ENCODE data around the gene RUNX3.

RUNX3 gene

DNA sequence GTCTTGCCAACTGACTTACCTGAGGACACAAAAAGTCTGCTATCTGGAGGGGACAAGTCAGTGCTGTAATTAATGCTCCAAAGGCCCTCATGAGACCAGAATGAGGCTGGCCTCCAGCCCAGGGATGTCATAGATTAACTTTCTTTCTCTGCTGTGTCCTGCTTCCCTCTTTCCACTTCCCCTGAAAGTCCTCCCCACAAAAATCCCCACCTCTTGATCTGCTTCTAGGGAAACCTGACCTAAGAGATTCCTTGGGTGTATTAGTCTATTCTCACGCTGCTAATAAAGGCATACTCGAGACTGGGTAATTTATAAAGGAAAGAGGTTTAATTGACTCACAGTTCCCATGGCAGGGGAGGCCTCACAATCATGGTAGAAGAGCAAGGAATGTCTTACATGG, 39.2 kb downstream of the RUNX3 start:
- Histone ChIP-seq H3K9me2 (replicated peaks; ENCODE audit: low read depth, low read length) (no peaks in the 10 kb centered on the region), H3K36me3 (ENCODE audit: insufficient read depth, low read length) (no peaks in the 10 kb centered on the region), H3K4me2 (ENCODE audit: low read depth, low read length, poor library complexity, severe bottlenecking) (no peak overlapping the region), H3K9me3 (ENCODE audit: insufficient read depth, low read depth, low read length) (peaks cover 9% of the 10 kb centered on the region; the same call in 1 of the 2 replicates), H3K9ac (ENCODE audit: low read depth, low read length, poor library complexity, severe bottlenecking) (no peak overlapping the region), H3K4me1 (ENCODE audit: insufficient read depth, low read length, poor library complexity, severe bottlenecking) (no peaks in the 10 kb centered on the region), H3K27me3 (ENCODE audit: insufficient read depth, low read length, poor library complexity, severe bottlenecking) (no peaks in the 10 kb centered on the region), H2AFZ (ENCODE audit: low read length) (no peak overlapping the region), H3K79me2 (ENCODE audit: insufficient read depth, low read length) (no peaks in the 10 kb centered on the region), H4K20me1 (ENCODE audit: insufficient read depth, low read length, poor library complexity, severe bottlenecking) (no peaks in the 10 kb centered on the region), H3K4me3 (ENCODE audit: low read length, poor library complexity, severe bottlenecking) (no peak overlapping the region), H3F3A (ENCODE audit: low read depth) (no peaks in the 10 kb centered on the region)
- TF ChIP-seq EZH2phosphoT487 (IDR thresholded peaks at IDR 0.05; ENCODE audit: borderline replicate concordance) (no peak), CTCF (conservative IDR thresholded peaks at IDR 0.05; ENCODE audit: low read length) (no peak)

DNA sequence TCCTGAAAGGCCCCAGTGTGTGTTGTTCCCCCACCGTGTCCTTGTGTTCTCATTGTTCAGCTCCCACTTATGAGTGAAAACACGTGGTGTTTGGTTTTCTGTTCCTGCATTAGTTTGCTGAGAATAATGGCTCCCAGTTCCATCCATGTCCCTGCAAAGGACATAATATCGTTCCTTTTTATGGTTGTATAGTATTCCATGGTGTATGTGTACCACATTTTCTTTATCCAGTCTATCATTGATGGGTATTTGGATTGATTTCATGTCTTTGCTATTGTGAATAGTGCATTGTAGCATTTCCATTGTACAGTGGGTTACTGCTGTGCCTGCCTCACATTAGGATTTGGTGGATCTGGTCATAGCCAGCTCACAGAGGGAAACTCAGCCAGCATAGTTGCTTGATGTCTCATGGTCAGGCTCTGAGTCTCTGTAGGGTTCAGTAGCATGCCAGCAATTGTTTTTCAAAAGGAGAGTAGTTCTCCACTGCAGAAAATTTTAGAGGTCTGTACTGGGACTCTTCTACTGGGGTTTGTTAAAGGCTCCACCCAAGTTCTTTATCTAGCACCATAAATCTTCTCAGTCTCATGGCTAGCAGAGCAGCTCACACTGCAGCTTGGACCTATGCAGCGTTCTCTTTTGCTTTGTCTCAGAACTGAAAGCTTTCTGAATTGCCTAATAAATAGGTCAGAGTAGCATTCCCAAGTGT, 41.0 kb downstream of the RUNX3 start:
- no peaks in the 10 kb centered on the region for H3K9me2 ChIP-seq (replicated peaks; ENCODE audit: low read depth, low read length)
- no peaks in the 10 kb centered on the region for H3K79me2 ChIP-seq (ENCODE audit: insufficient read depth, low read length)
- peaks cover 10% of the 10 kb centered on the region for H3K9me3 ChIP-seq (ENCODE audit: insufficient read depth, low read depth, low read length)
- H3K27me3 ChIP-seq (ENCODE audit: insufficient read depth, low read length, poor library complexity, severe bottlenecking) = no peaks in the 10 kb centered on the region
- H3K4me3 ChIP-seq (ENCODE audit: low read length, poor library complexity, severe bottlenecking) = no peak overlapping the region
- no peaks in the 10 kb centered on the region for H4K20me1 ChIP-seq (ENCODE audit: insufficient read depth, low read length, poor library complexity, severe bottlenecking)
- H3K4me2 ChIP-seq (ENCODE audit: low read depth, low read length, poor library complexity, severe bottlenecking) = no peak overlapping the region
- no peaks in the 10 kb centered on the region for H3F3A ChIP-seq (ENCODE audit: low read depth)
- H2AFZ ChIP-seq (ENCODE audit: low read length) = no peak overlapping the region
- H3K36me3 ChIP-seq (ENCODE audit: insufficient read depth, low read length) = no peaks in the 10 kb centered on the region
- TF ChIP-seq CTCF (conservative IDR thresholded peaks at IDR 0.05; ENCODE audit: low read length) (no peak), EZH2phosphoT487 (IDR thresholded peaks at IDR 0.05; ENCODE audit: borderline replicate concordance) (no peak)
- no peak overlapping the region for H3K9ac ChIP-seq (ENCODE audit: low read depth, low read length, poor library complexity, severe bottlenecking)
- H3K4me1 ChIP-seq (ENCODE audit: insufficient read depth, low read length, poor library complexity, severe bottlenecking) = no peaks in the 10 kb centered on the region

DNA sequence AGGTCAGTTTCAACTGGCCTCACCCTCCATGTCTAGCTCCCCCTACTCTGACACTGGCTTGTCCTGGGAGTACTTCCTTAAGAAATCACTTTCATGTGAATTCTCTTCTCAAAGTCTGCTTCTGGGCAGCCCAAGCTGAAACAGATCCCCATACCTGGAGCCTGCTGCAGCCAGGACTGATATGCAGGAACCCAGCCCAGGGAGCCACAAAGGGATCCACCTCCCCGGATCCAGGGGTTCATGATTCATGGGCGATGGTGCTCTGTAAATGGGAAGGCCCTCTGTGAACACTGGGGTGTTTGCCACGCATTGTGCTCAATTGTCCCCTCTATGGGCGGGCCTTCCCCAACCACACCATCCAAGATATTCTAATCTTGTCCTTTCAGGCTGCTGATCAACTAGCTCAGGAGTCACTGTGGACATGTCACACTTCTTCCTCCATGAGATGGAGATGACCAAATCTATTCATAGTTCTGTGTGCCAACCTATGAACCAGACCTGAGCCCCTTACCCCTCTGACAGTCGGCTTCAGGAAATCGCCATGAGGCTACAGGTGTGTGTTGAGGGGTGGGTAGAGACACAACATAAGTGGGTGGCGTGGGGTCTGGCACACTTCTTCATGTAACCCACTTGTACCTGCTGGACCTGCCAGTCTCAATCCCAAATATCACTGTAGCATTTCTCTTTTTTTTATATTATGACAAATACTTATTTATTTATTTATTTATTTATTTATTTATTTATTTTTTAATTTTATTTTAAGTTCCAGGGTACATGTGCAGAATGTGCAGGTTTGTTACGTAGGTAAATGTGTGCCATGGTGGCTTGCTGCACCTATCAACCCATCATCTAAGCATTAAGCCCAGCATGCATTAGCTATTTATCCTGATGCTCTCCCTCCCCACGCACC, 41.8 kb downstream of the RUNX3 start:
- TF ChIP-seq EZH2phosphoT487 (IDR thresholded peaks at IDR 0.05; ENCODE audit: borderline replicate concordance) = no peak
- TF ChIP-seq CTCF (conservative IDR thresholded peaks at IDR 0.05; ENCODE audit: low read length) = no peak
- Histone ChIP-seq H2AFZ (ENCODE audit: low read length) (no peak overlapping the region), H3K4me3 (ENCODE audit: low read length, poor library complexity, severe bottlenecking) (no peak overlapping the region), H3F3A (ENCODE audit: low read depth) (no peaks in the 10 kb centered on the region), H3K9me2 (replicated peaks; ENCODE audit: low read depth, low read length) (no peaks in the 10 kb centered on the region), H3K79me2 (ENCODE audit: insufficient read depth, low read length) (no peaks in the 10 kb centered on the region), H3K4me2 (ENCODE audit: low read depth, low read length, poor library complexity, severe bottlenecking) (no peak overlapping the region), H3K36me3 (ENCODE audit: insufficient read depth, low read length) (no peaks in the 10 kb centered on the region), H3K27me3 (ENCODE audit: insufficient read depth, low read length, poor library complexity, severe bottlenecking) (no peaks in the 10 kb centered on the region), H3K9ac (ENCODE audit: low read depth, low read length, poor library complexity, severe bottlenecking) (no peak overlapping the region), H3K9me3 (ENCODE audit: insufficient read depth, low read depth, low read length) (peaks cover 16% of the 10 kb centered on the region), H4K20me1 (ENCODE audit: insufficient read depth, low read length, poor library complexity, severe bottlenecking) (no peaks in the 10 kb centered on the region), H3K4me1 (ENCODE audit: insufficient read depth, low read length, poor library complexity, severe bottlenecking) (no peaks in the 10 kb centered on the region)
